ENCODE results near the gene SLC39A5. TPM values are rescaled to one million over a fixed set of nuclear protein-coding genes. Genes with fewer than 3 reads are reported as not detected.
A peak's percentile ranks its signal among the peaks of the same experiment; 100 is the strongest.
"Not testable (repeated sequence)": the region's sequence is repeated elsewhere in the genome, so short reads cannot be mapped to it uniquely, and the experiment has no call there.

The SLC39A5 gene
- total and polyA plus RNA-seq, 2 of the 13 experiments (the other 11 are each of a cell fraction or from before 2014, with no cell fraction given): 59.7 to 101 TPM

- TF ChIP-seq USF2 (IDR thresholded peaks at IDR 0.05; ENCODE audit: low read depth, low read length) (no peak), USF2 (CRISPR knock-in tag; IDR thresholded peaks at IDR 0.05; ENCODE audit: borderline replicate concordance) (no peak), ELF4 (CRISPR knock-in tag; IDR thresholded peaks at IDR 0.05; ENCODE audit: borderline replicate concordance) (no peak), ZNF235 (CRISPR knock-in tag; IDR thresholded peaks at IDR 0.05; ENCODE audit: borderline replicate concordance) (no peak)
These were observed 31.8 kb downstream of the SLC39A5 start (continued) for GRCh38 chr12:56261503-56262232.

- 69% methylated on average over 7 of the region's 7 CpGs for WGBS (ENCODE audit: low lambda C conversion rate)
These were observed 33.1 kb downstream of the SLC39A5 start for GRCh38 chr12:56262955-56263354.

More at GRCh38 chr12:56262955-56263354, 33.1 kb downstream of the SLC39A5 start:
- DNase-seq (ENCODE audit: low spot score); H2AFZ ChIP-seq (ENCODE audit: low read length); H4K20me1 ChIP-seq (ENCODE audit: insufficient read depth, low read length); CTCF ChIA-PET (ENCODE audit: low intra/inter-chr PET ratio, low total read pairs); POLR2A ChIA-PET; H3K79me2 ChIP-seq (ENCODE audit: insufficient read depth, low read length); H3K4me3 ChIP-seq (replicated peaks in 1 of 3; ENCODE audit: insufficient read depth in 1 of 3, low read depth in 2 of 3, low read length in 3 of 3); H3K9ac ChIP-seq (ENCODE audit: insufficient read depth, low read depth, low read length); H3K36me3 ChIP-seq (replicated peaks in 1 of 2; ENCODE audit: control insufficient read depth in 1 of 2, insufficient read depth in 2 of 2, low read length in 2 of 2); FAIRE-seq; in situ Hi-C loops (cut with HindIII; ENCODE audit: extremely low pct_ligation_motif_present, low pct_unique_long_range_greater_than_20kb); H3K4me2 ChIP-seq (ENCODE audit: low read depth, low read length); H3K9me3 ChIP-seq (ENCODE audit: low read length); ATAC-seq; intact Hi-C loops (cut with micrococcal nuclease; ENCODE audit: unreplicated experiment); BruUV-seq (replicated peaks); H3K27ac ChIP-seq (ENCODE audit: extremely low read length, insufficient read depth, low read length); H3K27me3 ChIP-seq (ENCODE audit: control insufficient read depth in 1 of 2, insufficient read depth in 2 of 2, low read length in 2 of 2): not testable (repeated sequence)
- peaks cover 22% of the 10 kb centered on the region for H3K4me1 ChIP-seq (ENCODE audit: insufficient read depth, low read length)
- 0 out of 2 replicates have a peak, but pooled peaks have one; percentile 8 for TF ChIP-seq CTCF (CRISPR knock-in tag; IDR thresholded peaks at IDR 0.05)

Data from HepG2 (cell line).